Kidney epithelial cell (primary cell): ENCODE results near the gene VEPH1. TPM values are rescaled to one million over a fixed set of nuclear protein-coding genes. Genes with fewer than 3 reads are reported as not detected.

Experiments used
- DNase-seq: peaks from one replicate; pipeline ENCODE4 v3.0.0-alpha.2; 2010; ENCODE audit warnings: low read depth
- H3K27me3 ChIP-seq: 2 replicates; pipeline ENCODE4 v1.6.0; 2011; ENCODE audit warnings: low read length; ENCODE audit not compliant: control insufficient read depth, insufficient read depth
- H3K36me3 ChIP-seq: 2 replicates; pipeline ENCODE4 v1.5.1; 2011; ENCODE audit warnings: low read length; ENCODE audit not compliant: control insufficient read depth, insufficient read depth
- H3K4me3 ChIP-seq: 2 replicates; pipeline ENCODE4 v1.5.1; 2011; ENCODE audit warnings: low read depth, mild to moderate bottlenecking, control low read depth, low read length
- total RNA-seq: library from RNA; depleted of rRNA; stranded (reverse); fragments of >200 nt; gene quantifications from 2 replicates; pipeline ENCODE4 v1.2.3, GENCODE V29; 2015
- TF ChIP-seq, protein P1 (sequence below): IDR thresholded peaks from 2 replicates; pipeline ENCODE4 v1.5.1; 2011; ENCODE audit warnings: mild to moderate bottlenecking, moderate library complexity, low read length, control low read depth, inconsistent platforms; ENCODE audit not compliant: insufficient read depth, poor library complexity, severe bottlenecking

The VEPH1 gene
- total RNA-seq, 1 donor from 2014 or later, result 26.0 TPM

- Histone ChIP-seq H3K36me3 (no peaks in the 10 kb centered on the region), H3K4me3 (no peak overlapping the region), H3K27me3 (no peaks in the 10 kb centered on the region)
- no peak for DNase-seq
- TF ChIP-seq, protein P1, sequence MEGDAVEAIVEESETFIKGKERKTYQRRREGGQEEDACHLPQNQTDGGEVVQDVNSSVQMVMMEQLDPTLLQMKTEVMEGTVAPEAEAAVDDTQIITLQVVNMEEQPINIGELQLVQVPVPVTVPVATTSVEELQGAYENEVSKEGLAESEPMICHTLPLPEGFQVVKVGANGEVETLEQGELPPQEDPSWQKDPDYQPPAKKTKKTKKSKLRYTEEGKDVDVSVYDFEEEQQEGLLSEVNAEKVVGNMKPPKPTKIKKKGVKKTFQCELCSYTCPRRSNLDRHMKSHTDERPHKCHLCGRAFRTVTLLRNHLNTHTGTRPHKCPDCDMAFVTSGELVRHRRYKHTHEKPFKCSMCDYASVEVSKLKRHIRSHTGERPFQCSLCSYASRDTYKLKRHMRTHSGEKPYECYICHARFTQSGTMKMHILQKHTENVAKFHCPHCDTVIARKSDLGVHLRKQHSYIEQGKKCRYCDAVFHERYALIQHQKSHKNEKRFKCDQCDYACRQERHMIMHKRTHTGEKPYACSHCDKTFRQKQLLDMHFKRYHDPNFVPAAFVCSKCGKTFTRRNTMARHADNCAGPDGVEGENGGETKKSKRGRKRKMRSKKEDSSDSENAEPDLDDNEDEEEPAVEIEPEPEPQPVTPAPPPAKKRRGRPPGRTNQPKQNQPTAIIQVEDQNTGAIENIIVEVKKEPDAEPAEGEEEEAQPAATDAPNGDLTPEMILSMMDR, result no peak
Observed at GRCh38 chr3:157444797-157445184, 58.4 kb downstream of the VEPH1 start.

- DNase-seq, result no peak
- no peaks in the 10 kb centered on the region for H3K27me3 ChIP-seq
- H3K36me3 ChIP-seq, result no peaks in the 10 kb centered on the region
- H3K4me3 ChIP-seq, result no peak overlapping the region
- TF ChIP-seq, protein P1, result no peak
Observed at GRCh38 chr3:157443905-157444796, 59.1 kb downstream of the VEPH1 start.

DNA sequence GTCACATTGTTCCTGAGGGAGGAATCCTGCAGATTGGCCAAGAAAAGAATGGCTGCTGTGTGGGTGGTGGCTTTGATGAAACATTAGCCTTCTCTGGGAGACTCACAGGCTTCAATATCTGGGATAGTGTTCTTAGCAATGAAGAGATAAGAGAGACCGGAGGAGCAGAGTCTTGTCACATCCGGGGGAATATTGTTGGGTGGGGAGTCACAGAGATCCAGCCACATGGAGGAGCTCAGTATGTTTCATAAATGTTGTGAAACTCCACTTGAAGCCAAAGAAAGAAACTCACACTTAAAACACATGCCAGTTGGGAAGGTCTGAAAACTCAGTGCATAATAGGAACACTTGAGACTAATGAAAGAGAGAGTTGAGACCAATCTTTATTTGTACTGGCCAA, 60.5 kb downstream of the VEPH1 start:
- TF ChIP-seq, protein P1, result no peak
- Histone ChIP-seq H3K27me3 (no peaks in the 10 kb centered on the region), H3K4me3 (no peak overlapping the region), H3K36me3 (no peaks in the 10 kb centered on the region)
- no peak for DNase-seq

DNA sequence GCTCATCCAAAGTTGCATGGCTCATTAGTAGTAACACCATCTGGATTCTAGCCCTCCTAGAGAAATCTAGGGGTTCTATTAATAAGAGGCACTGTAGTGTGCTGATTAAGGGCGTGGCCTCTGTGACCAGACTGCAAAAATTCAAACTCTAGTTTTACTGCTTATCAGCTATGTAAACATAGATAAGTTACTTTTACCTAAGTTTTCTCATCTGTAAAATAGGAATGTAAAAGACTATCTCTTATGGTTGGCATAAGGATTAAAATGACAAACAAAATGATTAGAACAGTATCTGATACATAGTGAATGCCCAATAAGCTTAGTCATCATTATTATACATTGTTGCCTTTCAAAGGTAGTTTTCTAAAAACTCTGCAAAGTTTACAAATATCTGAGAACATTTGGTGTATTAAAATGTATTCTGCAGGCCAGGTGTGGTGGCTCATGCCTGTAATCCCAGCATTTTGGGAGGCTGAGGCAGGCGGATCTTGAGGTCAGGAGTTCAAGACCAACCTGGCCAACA, 62.1 kb downstream of the VEPH1 start:
- no peaks in the 10 kb centered on the region for H3K36me3 ChIP-seq
- no peak overlapping the region for H3K4me3 ChIP-seq
- H3K27me3 ChIP-seq, result no peaks in the 10 kb centered on the region
- TF ChIP-seq, protein P1, result no peak
- DNase-seq, result no peak

DNA sequence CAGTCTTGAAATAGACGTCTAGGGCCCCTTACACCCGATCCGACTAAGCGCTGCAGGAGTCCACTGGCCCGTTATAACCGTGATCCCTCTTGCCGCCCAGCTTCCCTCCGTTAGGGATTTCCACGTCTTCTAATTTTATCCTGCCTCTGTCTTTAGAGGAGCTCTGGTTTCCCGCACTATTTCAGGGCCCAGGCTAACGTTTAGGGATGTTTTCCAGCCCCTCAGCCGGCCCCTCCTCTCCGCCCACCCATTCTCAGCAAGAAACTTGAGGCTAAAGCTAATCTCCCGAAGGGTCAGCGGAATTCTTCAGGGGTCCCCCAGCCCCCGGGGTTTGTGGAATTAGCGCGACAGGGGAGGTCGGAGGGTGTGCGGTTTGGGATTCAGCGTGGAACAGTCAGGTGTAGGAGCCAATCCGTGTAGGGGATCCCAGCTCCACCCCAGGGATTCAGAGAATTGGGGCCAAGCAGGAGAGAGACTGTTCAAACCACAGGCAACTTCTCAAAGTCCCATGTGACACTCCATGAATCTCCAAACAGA, 65.0 kb downstream of the VEPH1 start:
- DNase-seq, result no peak
- Histone ChIP-seq H3K4me3 (peak overlapping the region; percentile 57), H3K36me3 (no peaks in the 10 kb centered on the region), H3K27me3 (no peaks in the 10 kb centered on the region)
- TF ChIP-seq, protein P1, result no peak
